Panc1 (cell line): ENCODE results near the gene ATXN7. TPM values are rescaled to one million over a fixed set of nuclear protein-coding genes. Genes with fewer than 3 reads are reported as not detected.

ENCODE experiments used
- ATAC-seq: fragments of 200-7000 bp; cut with Tn5 transposase; 2 replicates; pipeline ENCODE4 v1.9.1; 2020; ENCODE audit warnings: mild to moderate bottlenecking, moderate library complexity
- BruUV-seq: library from RNA; stranded (reverse); fragments of 400-500 nt; replicated peaks from 2 replicates; lab custom pipeline; 2021; lab: Mats Ljungman, UMichigan
- CTCF ChIA-PET: fragments of 300-600 bp; sonication (Branson Sonifier 250); formaldehyde crosslinking; loops from one replicate; lab custom pipeline; 2022; ENCODE audit warnings: antibody characterized with exemption; lab: Charles Lee
- POLR2A ChIA-PET: fragments of 300-600 bp; sonication (Branson Sonifier 250); formaldehyde crosslinking; loops from one replicate; lab custom pipeline; 2022; ENCODE audit warnings: antibody characterized with exemption; lab: Charles Lee
- DNase-seq: peaks from one replicate; pipeline ENCODE4 v3.0.0-alpha.2; 2010; ENCODE audit warnings: low read depth, low spot score
- H3K27ac ChIP-seq: 2 replicates; pipeline ENCODE4 v1.5.1; 2011; ENCODE audit warnings: mild to moderate bottlenecking, low read length, inconsistent platforms
- H3K27me3 ChIP-seq: fragments of 200-500 bp; sonication (Bioruptor generic); 2 replicates; pipeline ENCODE4 v1.6.0; 2014; ENCODE audit warnings: low read length, inconsistent platforms; ENCODE audit not compliant: control insufficient read depth, insufficient read depth
- H3K36me3 ChIP-seq: fragments of 200-500 bp; sonication (Bioruptor generic); 2 replicates; pipeline ENCODE4 v1.5.1; 2014; ENCODE audit warnings: inconsistent platforms, mild to moderate bottlenecking, low read length, moderate library complexity; ENCODE audit not compliant: control insufficient read depth, insufficient read depth
- H3K4me1 ChIP-seq: 2 replicates; pipeline ENCODE4 v1.5.1; 2011; ENCODE audit warnings: inconsistent platforms, mild to moderate bottlenecking, low read length, moderate library complexity; ENCODE audit not compliant: control insufficient read depth, insufficient read depth
- H3K4me3 ChIP-seq, 2 experiments: 2 replicates each; pipeline ENCODE4 v1.5.1; 2011 to 2012; ENCODE audit warnings: low read depth in 2 of 2, low read length in 2 of 2, mild to moderate bottlenecking in 2 of 2, inconsistent platforms in 1 of 2, moderate library complexity in 1 of 2
- H3K9me3 ChIP-seq: fragments of 200-500 bp; sonication (Bioruptor generic); 2 replicates; pipeline ENCODE4 v1.5.1; 2014; ENCODE audit warnings: low read depth, mild to moderate bottlenecking, inconsistent platforms, low read length, moderate library complexity; ENCODE audit not compliant: control insufficient read depth, insufficient read depth
- CTCF ChIP-seq: fragments of 450-650 bp; IDR thresholded peaks from 2 replicates; pipeline ENCODE4 v1.5.1; 2017; ENCODE audit warnings: mild to moderate bottlenecking
- POLR2AphosphoS5 ChIP-seq: IDR thresholded peaks from 2 replicates; pipeline ENCODE4 v1.6.1; 2012; ENCODE audit warnings: mild to moderate bottlenecking, low read depth, low read length, moderate library complexity
- REST ChIP-seq, 2 experiments: IDR thresholded peaks; 2 replicates each; pipeline ENCODE4 v1.6.1; 2011 to 2012; ENCODE audit warnings: low read depth in 2 of 2, control low read depth in 1 of 2, low read length in 1 of 2, mild to moderate bottlenecking in 1 of 2, moderate library complexity in 1 of 2; ENCODE audit not compliant: insufficient read depth in 1 of 2
- SIN3A ChIP-seq: IDR thresholded peaks from 2 replicates; pipeline ENCODE4 v1.6.1; 2012; ENCODE audit warnings: low read depth, mild to moderate bottlenecking, low read length, moderate library complexity, borderline replicate concordance; ENCODE audit not compliant: insufficient read depth
- TCF7L2 ChIP-seq: IDR thresholded peaks from 2 replicates; pipeline ENCODE4 v1.6.1; 2011; ENCODE audit warnings: mild to moderate bottlenecking, low read depth, low read length, inconsistent platforms
- in situ Hi-C: cut with HindIII; loops from 2 replicates; pipeline ENCODE4 v1.10.0; 2016; ENCODE audit warnings: low sequenced_read_pairs, low pct_unique_long_range_greater_than_20kb
- intact Hi-C: fragments of 100-400 bp; cut with micrococcal nuclease; formaldehyde crosslinking; loops from one replicate; pipeline ENCODE4 v1.10.0; 2022; ENCODE audit not compliant: unreplicated experiment
- total RNA-seq: library from RNA; stranded (reverse); gene quantifications from one replicate; pipeline ENCODE4 v1.2.1, GENCODE V29; 2021; ENCODE audit not compliant: unreplicated experiment

The ATXN7 gene
- total RNA-seq, 1 experiment from 2014 or later = 17.3 TPM

DNA sequence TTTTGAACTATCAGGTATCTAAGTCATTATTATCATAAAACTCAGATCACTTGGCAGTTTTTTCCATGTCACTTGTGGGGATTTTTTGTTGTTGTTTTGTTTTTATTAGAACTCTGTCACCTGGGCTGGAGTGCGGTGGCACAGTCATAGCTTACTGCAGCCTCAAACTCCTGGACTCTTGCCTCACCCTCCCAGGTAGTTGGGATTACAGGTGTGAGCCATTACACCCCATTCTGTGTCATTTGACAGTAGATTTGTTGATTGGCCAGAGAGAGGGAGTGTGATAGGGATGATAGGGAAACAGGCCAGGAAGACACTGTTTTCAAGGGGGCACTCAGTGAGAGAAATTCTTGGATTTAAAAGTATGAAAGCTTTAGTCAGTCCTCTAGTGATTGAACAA lies 103.2 kb downstream of the ATXN7 start:
- POLR2A ChIA-PET = no interaction called here
- CTCF ChIA-PET = no interaction called here
- BruUV-seq = no TSS peak
- intact Hi-C loops = no loop called here
- no peaks in the 10 kb centered on the region for H3K4me1 ChIP-seq
- H3K9me3 ChIP-seq = no peaks in the 10 kb centered on the region
- no peak overlapping the region for H3K4me3 ChIP-seq
- no peak for ATAC-seq
- no peaks in the 10 kb centered on the region for H3K27me3 ChIP-seq
- TF ChIP-seq SIN3A (no peak), REST (IDR thresholded peaks at IDR 0.05; ENCODE audit: insufficient read depth in 1 of 2, low read depth in 2 of 2, low read length in 1 of 2) (no peak), TCF7L2 (no peak), CTCF (no peak), POLR2AphosphoS5 (no peak)
- DNase-seq = no peak
- no peaks in the 10 kb centered on the region for H3K36me3 ChIP-seq
- H3K27ac ChIP-seq = no peak overlapping the region
- in situ Hi-C loops = no loop called here

GRCh38 chr3:63967675-63968611 lies 104.3 kb downstream of the ATXN7 start:
- Histone ChIP-seq H3K4me3 (no peak overlapping the region), H3K36me3 (no peaks in the 10 kb centered on the region), H3K4me1 (no peaks in the 10 kb centered on the region), H3K27me3 (no peaks in the 10 kb centered on the region), H3K27ac (no peak overlapping the region), H3K9me3 (no peaks in the 10 kb centered on the region)
- no peak for ATAC-seq
- BruUV-seq = no TSS peak
- CTCF ChIA-PET = no interaction called here
- intact Hi-C loops = no loop called here
- TF ChIP-seq CTCF (no peak), SIN3A (no peak)
- POLR2A ChIA-PET = no interaction called here
- DNase-seq = no peak
- in situ Hi-C loops = no loop called here
